ENCODE results near the gene TIMM23. TPM values are rescaled to one million over a fixed set of nuclear protein-coding genes. Genes with fewer than 3 reads are reported as not detected.
A peak's percentile ranks its signal among the peaks of the same experiment; 100 is the strongest.

TIMM23 gene
- total and polyA plus RNA-seq, 7 experiments from 2014 or later = 21.0 to 61.7 (median 25.8) TPM

GRCh38 chr10:46017733-46018132 lies 45.4 kb downstream of the TIMM23 start:
- Mint-ChIP-seq H3K27me3 (no peaks in the 10 kb centered on the region), H3K36me3 (peaks cover 0 to 24% (median 11%) of the 10 kb centered on the region in 5 donors), H3K27ac (peak overlapping the region in 6 of 9 donors; percentile 33 to 89 (median 59)), H3K9me3 (no peaks in the 10 kb centered on the region), H3K4me3 (peak overlapping the region in 1 of 10 donors; percentile 95), H3K4me1 (peaks cover 33 to 68% (median 61%) of the 10 kb centered on the region in 7 donors)
- peaks cover 12 to 34% (median 21%) of the 10 kb centered on the region in 3 experiments for H3K36me3 ChIP-seq (ENCODE audit: control insufficient read depth in 2 of 3, insufficient read depth in 3 of 3, low read length in 3 of 3)
- H3K4me1 ChIP-seq (ENCODE audit: control insufficient read depth in 2 of 2, insufficient read depth in 2 of 2, low read length in 2 of 2) = peaks cover 16 to 20% of the 10 kb centered on the region in 2 donors
- ATAC-seq (no peak), DNase-seq (no peak)
- CTCF ChIA-PET = interaction anchor here (0.5 to 0.7 kb wide), 2 partner anchors 11 to 28 kb away, joined by 3 to 6 read pairs; no protein-coding TSS in a partner anchor
- no peaks in the 10 kb centered on the region for H3K27me3 ChIP-seq (ENCODE audit: control insufficient read depth in 2 of 2, insufficient read depth in 2 of 2, low read length in 2 of 2)
- no peak overlapping the region for H3K27ac ChIP-seq (ENCODE audit: low read depth, low read length)
- POLR2A ChIA-PET = interaction anchor here (0.8 to 1.2 kb wide), 3 partner anchors 9 to 14 kb away, joined by 3 read pairs; no protein-coding TSS in a partner anchor
- no peaks in the 10 kb centered on the region for H3K9me3 ChIP-seq (ENCODE audit: control insufficient read depth in 2 of 3, low read length in 3 of 3)
- H3K4me3 ChIP-seq (ENCODE audit: low read length) = no peak overlapping the region
- intact Hi-C loops (cut with micrococcal nuclease) = no loop called here

DNA sequence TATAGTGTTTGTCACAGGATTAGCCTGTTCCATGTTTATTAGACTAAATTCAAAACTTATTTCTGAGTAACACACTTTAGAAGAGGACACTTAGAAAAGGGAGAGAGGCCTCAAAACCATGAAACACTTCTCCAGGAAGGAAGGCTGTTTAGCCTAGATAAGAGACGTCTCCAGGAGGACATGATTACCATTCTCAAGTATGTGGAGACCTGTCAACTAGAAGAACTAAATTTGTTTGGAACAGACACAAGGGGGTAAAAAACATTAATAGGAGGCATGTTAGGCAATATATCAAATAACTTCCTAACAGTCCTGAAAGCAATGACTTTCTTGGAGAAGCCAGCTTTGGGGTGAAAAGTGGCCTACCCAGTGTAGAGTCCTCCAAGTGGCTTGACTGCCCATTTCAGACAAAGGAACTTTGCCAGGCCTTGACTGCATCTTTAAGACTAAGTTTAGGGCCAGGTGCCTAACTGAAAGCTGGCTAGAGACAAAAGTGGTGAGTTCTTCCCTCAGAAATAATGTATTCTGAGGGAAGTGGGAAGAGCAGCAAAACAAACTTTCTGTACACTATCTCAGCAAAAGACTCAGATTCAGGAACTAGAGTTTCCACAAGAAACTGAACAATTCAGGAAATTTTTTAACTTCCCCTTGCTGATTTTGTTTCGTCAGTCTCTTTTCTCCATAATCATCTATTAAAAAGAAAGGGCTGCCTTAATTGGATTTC lies 46.3 kb downstream of the TIMM23 start:
- intact Hi-C loops (cut with micrococcal nuclease) = no loop called here
- H3K4me1 ChIP-seq (ENCODE audit: control insufficient read depth in 2 of 2, insufficient read depth in 2 of 2, low read length in 2 of 2) = peaks cover 18 to 21% of the 10 kb centered on the region in 2 donors
- no peak for ATAC-seq
- no peak overlapping the region for H3K4me3 ChIP-seq (ENCODE audit: low read length)
- ChIA-PET CTCF (interaction anchor here (0.5 to 3.2 kb wide), 4 partner anchors 11 to 68 kb away, joined by 3 to 16 read pairs (median 5); no protein-coding TSS in a partner anchor), POLR2A (interaction anchor here (1.2 kb wide), 1 partner anchor 14 kb away, joined by 3 read pairs; no protein-coding TSS in a partner anchor)
- peak overlapping the region in 4 of 10 donors; percentile 5 to 95 (median 22) for H3K4me3 Mint-ChIP-seq
- peak overlapping the region; percentile 32 for H3K27ac ChIP-seq (ENCODE audit: low read depth, low read length)
- H3K27me3 Mint-ChIP-seq = no peaks in the 10 kb centered on the region
- H3K36me3 Mint-ChIP-seq = peaks cover 0 to 22% (median 11%) of the 10 kb centered on the region in 5 donors
- H3K36me3 ChIP-seq (ENCODE audit: control insufficient read depth in 2 of 3, insufficient read depth in 3 of 3, low read length in 3 of 3) = peaks cover 9 to 25% (median 12%) of the 10 kb centered on the region in 3 experiments
- no peaks in the 10 kb centered on the region for H3K9me3 ChIP-seq (ENCODE audit: control insufficient read depth in 2 of 3, low read length in 3 of 3)
- DNase-seq = no peak
- H3K9me3 Mint-ChIP-seq = no peaks in the 10 kb centered on the region
- H3K27ac Mint-ChIP-seq = peak overlapping the region in 8 of 9 donors; percentile 17 to 94 (median 79)
- H3K4me1 Mint-ChIP-seq = peaks cover 36 to 74% (median 69%) of the 10 kb centered on the region in 7 donors
- no peaks in the 10 kb centered on the region for H3K27me3 ChIP-seq (ENCODE audit: control insufficient read depth in 2 of 2, insufficient read depth in 2 of 2, low read length in 2 of 2)

DNA sequence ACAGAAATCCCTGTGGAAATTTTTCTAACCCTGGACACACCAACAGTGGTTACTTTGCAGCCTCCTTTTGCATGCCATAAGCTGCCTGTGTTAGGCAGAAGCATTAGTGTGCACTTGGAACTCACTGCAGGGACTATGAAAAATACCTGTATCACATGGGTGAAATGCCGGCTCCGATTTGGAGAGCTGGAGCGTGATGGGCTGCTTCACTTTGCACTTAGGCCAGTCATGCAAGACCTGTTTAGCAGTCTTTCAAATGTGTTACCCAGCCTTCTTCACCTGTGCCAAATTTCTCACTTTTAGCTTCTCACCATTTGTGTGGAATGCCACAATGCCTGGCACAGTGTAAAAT lies 46.9 kb downstream of the TIMM23 start:
- POLR2A ChIA-PET = no interaction called here
- CTCF ChIA-PET = interaction anchor here (1.3 to 3.2 kb wide), 2 partner anchors 10 to 13 kb away, joined by 4 to 16 read pairs; no protein-coding TSS in a partner anchor
- H3K4me1 ChIP-seq (ENCODE audit: control insufficient read depth in 2 of 2, insufficient read depth in 2 of 2, low read length in 2 of 2) = peaks cover 24 to 26% of the 10 kb centered on the region in 2 donors

GRCh38 chr10:46019569-46020343 lies 47.5 kb downstream of the TIMM23 start:
- peak overlapping the region; percentile 29 for H3K27ac ChIP-seq (ENCODE audit: low read depth, low read length)
- no peaks in the 10 kb centered on the region for H3K9me3 Mint-ChIP-seq
- peaks cover 28 to 29% of the 10 kb centered on the region in 2 donors for H3K4me1 ChIP-seq (ENCODE audit: control insufficient read depth in 2 of 2, insufficient read depth in 2 of 2, low read length in 2 of 2)
- H3K27ac Mint-ChIP-seq = peak overlapping the region; percentile 21 to 94 (median 79)
- ChIA-PET CTCF (interaction anchor here (0.6 to 3.2 kb wide), 3 partner anchors 10 to 555 kb away, joined by 3 to 16 read pairs (median 4); no protein-coding TSS in a partner anchor), POLR2A (interaction anchor here (0.6 to 1.1 kb wide), 3 partner anchors 10 to 210 kb away, joined by 3 to 7 read pairs (median 4); no protein-coding TSS in a partner anchor)
- no peak overlapping the region for H3K4me3 ChIP-seq (ENCODE audit: low read length)
- H3K36me3 Mint-ChIP-seq = peaks cover 0 to 14% (median 5%) of the 10 kb centered on the region in 5 donors
- no peaks in the 10 kb centered on the region for H3K27me3 Mint-ChIP-seq
- H3K9me3 ChIP-seq (ENCODE audit: control insufficient read depth in 2 of 3, low read length in 3 of 3) = no peaks in the 10 kb centered on the region
- intact Hi-C loops (cut with micrococcal nuclease) = loop anchor here (5.0 to 10.0 kb wide), 3 partner anchors 248 to 425 kb away; partner anchors contain the start of gene ZFAND4 (in 1 of the 2)
- peak overlapping the region; percentile 21 to 95 (median 59) for H3K4me3 Mint-ChIP-seq
- peak in 5 of 9 donors; percentile 13 to 39 (median 28) for DNase-seq
- peaks cover 46 to 84% (median 79%) of the 10 kb centered on the region in 7 donors for H3K4me1 Mint-ChIP-seq
- no peaks in the 10 kb centered on the region for H3K27me3 ChIP-seq (ENCODE audit: control insufficient read depth in 2 of 2, insufficient read depth in 2 of 2, low read length in 2 of 2)
- peak; percentile 16 for ATAC-seq
- peaks cover 3 to 14% (median 3%) of the 10 kb centered on the region in 3 experiments for H3K36me3 ChIP-seq (ENCODE audit: control insufficient read depth in 2 of 3, insufficient read depth in 3 of 3, low read length in 3 of 3)

More for the DNA sequence above, 46.9 kb downstream of the TIMM23 start:
- Mint-ChIP-seq H3K27ac (peak overlapping the region; percentile 21 to 94 (median 79)), H3K27me3 (no peaks in the 10 kb centered on the region), H3K9me3 (no peaks in the 10 kb centered on the region), H3K4me1 (peaks cover 40 to 80% (median 75%) of the 10 kb centered on the region in 7 donors), H3K36me3 (peaks cover 0 to 20% (median 11%) of the 10 kb centered on the region in 5 donors), H3K4me3 (peak overlapping the region in 6 of 10 donors; percentile 10 to 95 (median 70))
- DNase-seq (no peak), ATAC-seq (no peak)
- Histone ChIP-seq H3K36me3 (ENCODE audit: control insufficient read depth in 2 of 3, insufficient read depth in 3 of 3, low read length in 3 of 3) (peaks cover 8 to 20% (median 9%) of the 10 kb centered on the region in 3 experiments), H3K27ac (ENCODE audit: low read depth, low read length) (peak overlapping the region; percentile 29), H3K27me3 (ENCODE audit: control insufficient read depth in 2 of 2, insufficient read depth in 2 of 2, low read length in 2 of 2) (no peaks in the 10 kb centered on the region), H3K9me3 (ENCODE audit: control insufficient read depth in 2 of 3, low read length in 3 of 3) (no peaks in the 10 kb centered on the region), H3K4me3 (ENCODE audit: low read length) (no peak overlapping the region)
- intact Hi-C loops (cut with micrococcal nuclease) = no loop called here

DNA sequence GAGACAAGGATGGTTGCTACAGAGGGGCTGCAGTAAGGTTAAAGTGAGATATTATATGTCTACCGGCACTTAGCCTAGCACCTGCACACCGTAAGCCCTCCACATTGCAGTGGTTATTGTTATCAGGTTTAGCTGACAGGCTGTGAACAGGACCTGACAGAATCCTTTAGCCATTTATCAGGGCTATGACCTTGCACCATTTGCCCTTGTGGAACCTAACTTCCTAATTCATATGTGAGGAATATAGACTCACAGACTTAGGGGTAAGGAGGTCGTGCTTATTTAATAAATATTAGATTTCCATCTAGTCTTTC lies 48.0 kb downstream of the TIMM23 start:
- Histone ChIP-seq H3K27me3 (ENCODE audit: control insufficient read depth in 2 of 2, insufficient read depth in 2 of 2, low read length in 2 of 2) (no peaks in the 10 kb centered on the region), H3K36me3 (ENCODE audit: control insufficient read depth in 2 of 3, insufficient read depth in 3 of 3, low read length in 3 of 3) (peaks cover 0 to 10% (median 0%) of the 10 kb centered on the region in 3 experiments), H3K4me3 (ENCODE audit: low read length) (no peak overlapping the region), H3K9me3 (ENCODE audit: control insufficient read depth in 2 of 3, low read length in 3 of 3) (no peaks in the 10 kb centered on the region), H3K4me1 (ENCODE audit: control insufficient read depth in 2 of 2, insufficient read depth in 2 of 2, low read length in 2 of 2) (peaks cover 28 to 30% of the 10 kb centered on the region in 2 donors), H3K27ac (ENCODE audit: low read depth, low read length) (peak overlapping the region; percentile 29)
- no peak for DNase-seq
- POLR2A ChIA-PET = interaction anchor here (0.6 to 1.1 kb wide), 3 partner anchors 9 to 210 kb away, joined by 3 to 7 read pairs (median 4); no protein-coding TSS in a partner anchor
- intact Hi-C loops (cut with micrococcal nuclease) = loop anchor here (5.0 to 10.0 kb wide), 3 partner anchors 247 to 426 kb away; partner anchors contain the start of gene ZFAND4 (in 1 of the 2)
- Mint-ChIP-seq H3K4me1 (peaks cover 50 to 89% (median 82%) of the 10 kb centered on the region in 7 donors), H3K9me3 (no peaks in the 10 kb centered on the region), H3K27me3 (no peaks in the 10 kb centered on the region), H3K36me3 (peaks cover 0 to 11% (median 3%) of the 10 kb centered on the region in 5 donors), H3K27ac (peak overlapping the region in 8 of 9 donors; percentile 68 to 94 (median 80)), H3K4me3 (peak overlapping the region in 6 of 10 donors; percentile 20 to 95 (median 51))
- ATAC-seq = no peak
- CTCF ChIA-PET = interaction anchor here (3.2 kb wide), 1 partner anchor 9 kb away, joined by 16 read pairs; no protein-coding TSS in a partner anchor

All from naive thymus-derived CD4-positive, alpha-beta T cell (primary cell).